22Rv1 (cell line): ENCODE results near the gene DMD.

ENCODE experiments used
- ZFX ChIP-seq: fragments of 450-650 bp; IDR thresholded peaks from 2 replicates; pipeline ENCODE4 v1.6.1; 2017; ENCODE audit warnings: antibody characterized with exemption, borderline replicate concordance
- TF ChIP-seq, protein P1 (sequence below): fragments of 450-650 bp; IDR thresholded peaks from 2 replicates; pipeline ENCODE4 v1.5.1; 2017; ENCODE audit warnings: mild to moderate bottlenecking

DNA sequence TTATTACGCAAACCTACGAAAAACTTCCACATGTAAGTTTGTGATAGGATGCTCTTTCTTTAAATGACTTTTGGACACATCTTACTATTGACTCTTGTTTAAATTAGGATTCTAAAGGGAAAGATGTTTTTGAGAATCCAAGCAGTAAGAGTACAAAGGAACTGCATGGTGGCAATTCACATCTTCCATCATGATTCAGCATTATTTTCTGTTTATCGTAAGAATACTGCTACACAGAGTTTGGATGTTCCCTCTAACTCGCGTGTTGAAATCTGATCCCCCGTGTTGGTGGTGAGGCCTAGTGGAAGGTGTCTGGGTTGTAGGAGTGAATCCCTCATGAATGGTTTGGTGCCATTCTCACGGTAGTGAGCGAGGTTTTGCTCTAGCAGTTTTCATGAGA, 1767.7 kb downstream of the DMD start:
- TF ChIP-seq, protein P1, sequence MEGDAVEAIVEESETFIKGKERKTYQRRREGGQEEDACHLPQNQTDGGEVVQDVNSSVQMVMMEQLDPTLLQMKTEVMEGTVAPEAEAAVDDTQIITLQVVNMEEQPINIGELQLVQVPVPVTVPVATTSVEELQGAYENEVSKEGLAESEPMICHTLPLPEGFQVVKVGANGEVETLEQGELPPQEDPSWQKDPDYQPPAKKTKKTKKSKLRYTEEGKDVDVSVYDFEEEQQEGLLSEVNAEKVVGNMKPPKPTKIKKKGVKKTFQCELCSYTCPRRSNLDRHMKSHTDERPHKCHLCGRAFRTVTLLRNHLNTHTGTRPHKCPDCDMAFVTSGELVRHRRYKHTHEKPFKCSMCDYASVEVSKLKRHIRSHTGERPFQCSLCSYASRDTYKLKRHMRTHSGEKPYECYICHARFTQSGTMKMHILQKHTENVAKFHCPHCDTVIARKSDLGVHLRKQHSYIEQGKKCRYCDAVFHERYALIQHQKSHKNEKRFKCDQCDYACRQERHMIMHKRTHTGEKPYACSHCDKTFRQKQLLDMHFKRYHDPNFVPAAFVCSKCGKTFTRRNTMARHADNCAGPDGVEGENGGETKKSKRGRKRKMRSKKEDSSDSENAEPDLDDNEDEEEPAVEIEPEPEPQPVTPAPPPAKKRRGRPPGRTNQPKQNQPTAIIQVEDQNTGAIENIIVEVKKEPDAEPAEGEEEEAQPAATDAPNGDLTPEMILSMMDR, result no peak
- no peak for TF ChIP-seq ZFX
